Fibroblast of villous mesenchyme (primary cell): Measurements from ENCODE around the gene SFXN2. TPM values are rescaled to one million over a fixed set of nuclear protein-coding genes. Genes with fewer than 3 reads are reported as not detected.

Experiments
- DNase-seq: peaks from one replicate; pipeline ENCODE4 v3.0.0-alpha.2; 2010; ENCODE audit warnings: low read depth
- H3K4me3 ChIP-seq: 2 replicates; pipeline ENCODE4 v1.5.1; 2011; ENCODE audit warnings: low read depth, mild to moderate bottlenecking, low read length
- CTCF ChIP-seq: IDR thresholded peaks from 2 replicates; pipeline ENCODE4 v1.5.1; 2012; ENCODE audit warnings: low read depth, mild to moderate bottlenecking, low read length; ENCODE audit not compliant: insufficient read depth
- total RNA-seq: library from RNA; depleted of rRNA; stranded (reverse); fragments of >200 nt; gene quantifications from 2 replicates; pipeline ENCODE4 v1.2.3, GENCODE V29; 2012

The SFXN2 gene
- total RNA-seq, 1 donor = 3.5 TPM

DNA sequence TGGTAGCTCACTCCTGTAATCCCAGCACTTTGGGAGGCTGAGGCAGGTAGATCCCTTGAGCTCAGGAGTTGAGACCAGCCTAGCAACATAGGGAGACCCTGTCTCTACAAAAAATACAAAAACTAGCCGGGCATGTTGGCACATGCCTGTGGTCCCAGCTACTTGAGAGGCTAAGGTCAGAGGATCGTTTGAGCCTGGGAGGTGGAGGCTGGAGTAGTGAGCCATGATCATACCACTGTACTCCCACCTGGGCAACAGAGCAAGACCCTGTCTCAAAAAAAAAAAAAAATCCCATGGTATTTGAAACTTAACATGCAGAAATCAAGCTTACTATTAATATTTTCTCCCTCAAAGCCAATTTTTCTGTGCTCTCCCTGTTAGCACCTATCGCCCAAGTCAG, 5.9 kb downstream of the SFXN2 start:
- no peak overlapping the region for H3K4me3 ChIP-seq
- no peak for TF ChIP-seq CTCF
- DNase-seq = no peak

DNA sequence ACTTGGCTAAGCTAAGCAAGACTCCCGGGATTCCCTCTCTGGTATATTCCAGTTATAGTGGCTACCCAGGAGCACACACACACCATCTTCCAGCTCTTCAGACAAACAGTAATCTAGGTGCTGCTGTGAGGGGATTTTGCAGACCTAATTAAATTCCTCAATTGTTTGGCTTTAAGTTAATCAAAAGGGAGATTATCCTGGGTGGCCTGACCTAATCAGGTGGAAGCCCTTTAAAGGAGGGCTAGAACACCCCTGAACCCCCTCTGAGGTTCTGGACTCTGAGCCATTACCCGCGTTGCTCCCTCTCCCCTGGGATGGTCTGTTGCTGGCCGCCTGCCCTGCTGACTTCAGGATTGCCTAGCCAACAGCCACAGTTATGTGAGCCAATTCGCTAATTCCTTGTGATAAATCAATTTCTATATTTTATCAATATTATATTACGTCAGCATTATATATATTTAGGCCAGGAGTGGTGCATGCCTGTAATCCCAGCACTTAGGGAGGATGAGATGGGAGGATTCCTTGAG, 6.4 kb downstream of the SFXN2 start:
- H3K4me3 ChIP-seq = no peak overlapping the region
- no peak for TF ChIP-seq CTCF
- DNase-seq = no peak

DNA sequence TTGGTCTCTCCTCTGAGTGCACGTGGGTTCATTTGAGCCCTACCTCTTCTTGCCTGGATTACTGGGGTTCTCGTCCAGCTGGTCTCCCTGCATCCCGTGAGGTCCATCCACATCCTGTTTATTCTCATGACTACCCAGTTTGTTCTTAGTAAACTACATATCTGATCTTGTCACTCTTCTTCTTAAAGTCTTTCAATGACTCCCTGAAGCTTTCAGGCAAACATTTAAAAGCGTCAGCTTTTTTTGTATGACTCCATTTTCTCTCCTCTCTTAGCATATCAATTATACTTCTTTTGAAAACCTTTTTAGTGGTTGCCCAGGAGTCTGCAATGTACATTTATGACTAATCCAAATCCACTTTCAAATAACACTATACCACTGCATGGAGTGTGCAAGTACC, 7.5 kb downstream of the SFXN2 start:
- no peak for DNase-seq

DNA sequence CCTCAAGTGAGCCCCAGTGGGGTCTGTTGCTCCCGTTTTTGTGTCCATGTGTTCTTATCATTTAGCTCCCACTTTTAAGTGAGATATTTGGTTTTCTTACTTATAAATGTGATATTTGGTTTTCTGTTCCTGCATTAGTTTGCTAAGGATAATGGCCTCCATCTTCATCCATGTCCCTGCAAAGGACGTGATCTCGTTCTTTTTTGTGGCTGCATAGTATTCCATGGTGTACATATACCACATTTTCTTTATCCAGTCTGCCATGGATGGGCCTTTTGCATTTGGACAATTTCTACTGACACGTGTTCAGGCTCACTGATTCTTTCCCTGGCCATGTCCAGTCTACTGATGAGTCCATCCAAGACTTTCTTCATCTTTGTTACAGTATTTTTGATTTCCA, 9.6 kb downstream of the SFXN2 start:
- H3K4me3 ChIP-seq = no peak overlapping the region
- DNase-seq = no peak
- no peak for TF ChIP-seq CTCF

More for the DNA sequence above, 7.5 kb downstream of the SFXN2 start:
- H3K4me3 ChIP-seq = no peak overlapping the region
- TF ChIP-seq CTCF = no peak

DNA sequence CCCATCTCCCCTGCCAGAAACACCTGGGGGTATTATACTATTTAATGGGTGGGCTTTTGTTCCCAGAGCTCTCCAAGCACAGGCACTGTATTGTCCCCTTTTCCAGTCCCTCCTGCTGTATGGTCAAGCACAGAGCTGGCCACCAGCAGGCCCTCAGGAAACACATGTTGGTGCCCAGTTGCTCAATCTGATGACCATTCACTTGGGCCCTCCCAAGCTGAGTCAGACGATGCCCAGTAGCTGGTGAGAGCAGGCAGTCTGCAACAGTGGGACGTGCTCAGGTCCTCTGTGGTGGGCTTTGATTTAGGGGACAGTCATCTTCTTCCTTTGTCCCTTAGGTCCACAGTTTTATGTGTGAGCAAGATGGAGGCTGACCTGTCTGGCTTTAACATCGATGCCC, 11.8 kb downstream of the SFXN2 start:
- DNase-seq = no peak
- no peak overlapping the region for H3K4me3 ChIP-seq
- no peak for TF ChIP-seq CTCF

GRCh38 chr10:102727037-102727818, 12.8 kb downstream of the SFXN2 start:
- DNase-seq = no peak
- H3K4me3 ChIP-seq = no peak overlapping the region
- TF ChIP-seq CTCF = no peak
